GM12872 (cell line): ENCODE results near the gene ANKS3.

Experiments used
- CTCF ChIP-seq: IDR thresholded peaks from 3 replicates; pipeline ENCODE4 v1.5.1; 2011; ENCODE audit warnings: low read depth, mild to moderate bottlenecking, low read length, moderate library complexity; ENCODE audit not compliant: insufficient read depth

ANKS3 gene

GRCh38 chr16:4684058-4684715 lies 49.9 kb downstream of the ANKS3 start:
- no peak for TF ChIP-seq CTCF

GRCh38 chr16:4683255-4684057 lies 50.6 kb downstream of the ANKS3 start:
- no peak for TF ChIP-seq CTCF

- TF ChIP-seq CTCF, result 0 out of 3 replicates have a peak, but pooled peaks have one; percentile 15
Measured at GRCh38 chr16:4682616-4683254, 51.3 kb downstream of the ANKS3 start.

GRCh38 chr16:4682084-4682591 lies 51.9 kb downstream of the ANKS3 start:
- no peak for TF ChIP-seq CTCF

GRCh38 chr16:4681471-4682083 lies 52.5 kb downstream of the ANKS3 start:
- TF ChIP-seq CTCF, result no peak

GRCh38 chr16:4680673-4681470 lies 53.2 kb downstream of the ANKS3 start:
- no peak for TF ChIP-seq CTCF
